ENCODE measurements around the gene IP6K3. TPM values are rescaled to one million over a fixed set of nuclear protein-coding genes. Genes with fewer than 3 reads are reported as not detected.

IP6K3 gene
- total and polyA plus RNA-seq, 4 experiments from 2014 or later, result not detected

DNA sequence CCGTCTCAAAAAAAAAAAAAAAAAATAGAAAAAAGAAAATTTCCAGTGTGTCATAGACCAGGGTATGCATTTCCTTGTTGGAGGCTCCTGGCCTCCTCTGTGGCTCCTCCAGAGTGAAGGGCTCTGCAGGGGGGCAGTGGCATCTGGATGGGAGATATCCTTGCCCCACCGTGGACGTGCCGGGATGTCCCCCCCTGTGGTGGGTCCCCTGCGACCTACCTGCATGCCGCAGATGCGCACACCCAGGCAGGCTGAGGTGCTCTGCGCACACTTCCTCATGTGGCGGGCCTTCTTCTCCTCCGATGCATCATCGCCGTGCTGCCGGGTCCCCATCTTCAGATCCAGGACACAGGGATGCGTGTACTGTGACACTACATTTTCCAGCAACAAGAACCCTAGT is 21.5 kb downstream of the IP6K3 start:
- H3K27me3 Mint-ChIP-seq, result peaks cover 9 to 10% of the 10 kb centered on the region in 2 donors
- H3K9me3 Mint-ChIP-seq, result peaks cover 0 to 3% (median 0%) of the 10 kb centered on the region in 8 donors
- no peak overlapping the region for H3K4me3 ChIP-seq (ENCODE audit: low read length in 2 of 2)
- H3K4me1 Mint-ChIP-seq, result peaks cover 8 to 20% (median 12%) of the 10 kb centered on the region in 4 donors
- no peak overlapping the region for H3K27ac ChIP-seq (ENCODE audit: low read depth, low read length)
- peaks cover 7% of the 10 kb centered on the region for H3K27me3 ChIP-seq (ENCODE audit: insufficient read depth, low read length)
- H3K4me3 Mint-ChIP-seq, result no peak overlapping the region
- no peak for DNase-seq
- no peaks in the 10 kb centered on the region for H3K36me3 Mint-ChIP-seq
- CTCF ChIA-PET (ENCODE audit: partially characterized antibody), result interaction anchor here (1.3 kb wide), 1 partner anchor 14 kb away, joined by 5 read pairs; the partner anchor contains the start of gene UQCC2
- H3K9me3 ChIP-seq (ENCODE audit: control insufficient read depth in 1 of 2, low read length in 2 of 2), result no peaks in the 10 kb centered on the region
- H3K4me1 ChIP-seq (ENCODE audit: insufficient read depth, low read length), result peaks cover 11% of the 10 kb centered on the region
- peak overlapping the region in 1 of 7 donors; percentile 57 for H3K27ac Mint-ChIP-seq
- no peaks in the 10 kb centered on the region for H3K36me3 ChIP-seq (ENCODE audit: insufficient read depth, low read length)
- intact Hi-C loops (cut with micrococcal nuclease), result no loop called here
- POLR2A ChIA-PET (ENCODE audit: partially characterized antibody), result no interaction called here

DNA sequence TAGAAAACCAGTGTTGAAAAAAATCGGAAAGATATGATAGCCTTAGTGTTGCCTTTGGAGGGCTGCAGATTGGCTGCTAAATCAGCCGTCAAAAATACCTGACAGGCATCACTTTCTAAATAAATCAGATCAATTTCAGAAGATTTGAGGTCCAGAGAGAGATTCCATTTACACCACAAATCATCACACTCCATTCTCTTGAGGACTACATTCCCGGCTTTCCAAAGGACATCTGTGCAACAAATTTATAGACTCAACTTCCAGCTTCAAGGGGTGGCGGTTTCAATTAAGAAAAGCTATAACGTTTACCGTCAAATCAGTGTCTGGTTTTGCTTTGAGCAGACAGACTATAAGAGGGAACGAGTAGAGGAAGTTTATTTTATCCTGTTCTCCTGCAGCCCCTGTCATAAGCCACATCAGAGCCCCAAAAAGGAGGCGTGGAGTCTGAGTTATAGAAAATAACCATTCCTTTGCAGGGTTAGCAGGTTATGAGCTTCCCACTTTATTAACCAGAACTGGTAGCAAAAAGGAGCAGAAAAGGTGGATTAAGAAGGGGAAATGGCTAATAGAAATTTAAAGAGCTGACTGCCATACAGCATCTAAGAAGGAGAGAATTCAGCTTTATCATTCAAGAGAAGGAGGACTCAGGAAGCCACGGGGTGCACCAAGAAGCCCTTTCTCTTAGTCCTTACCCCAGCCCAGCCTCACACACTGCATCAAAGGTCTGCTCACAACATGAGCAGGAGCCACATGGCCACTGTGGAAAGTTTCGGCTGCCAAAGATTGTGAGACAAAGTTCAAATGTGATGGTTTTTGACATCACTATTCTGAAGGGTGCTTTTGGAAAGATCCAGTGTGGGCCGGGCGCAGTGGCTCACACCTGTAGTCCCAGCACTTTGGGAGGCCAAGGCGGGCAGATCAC is 22.3 kb downstream of the IP6K3 start:
- peak in 1 of 5 donors; percentile 6 for DNase-seq
- H3K36me3 Mint-ChIP-seq, result no peaks in the 10 kb centered on the region
- peak overlapping the region in 3 of 7 donors; percentile 7 to 53 (median 25) for H3K27ac Mint-ChIP-seq
- Histone ChIP-seq H3K9me3 (ENCODE audit: control insufficient read depth in 1 of 2, low read length in 2 of 2) (no peaks in the 10 kb centered on the region), H3K36me3 (ENCODE audit: insufficient read depth, low read length) (no peaks in the 10 kb centered on the region), H3K4me3 (ENCODE audit: low read length in 2 of 2) (no peak overlapping the region), H3K4me1 (ENCODE audit: insufficient read depth, low read length) (peaks cover 11% of the 10 kb centered on the region), H3K27ac (ENCODE audit: low read depth, low read length) (no peak overlapping the region), H3K27me3 (ENCODE audit: insufficient read depth, low read length) (peaks cover 7% of the 10 kb centered on the region)
- POLR2A ChIA-PET (ENCODE audit: partially characterized antibody), result interaction anchor here (0.6 kb wide), 1 partner anchor 127 kb away, joined by 3 read pairs; no protein-coding TSS in a partner anchor
- H3K27me3 Mint-ChIP-seq, result peaks cover 9 to 10% of the 10 kb centered on the region in 2 donors
- H3K4me3 Mint-ChIP-seq, result peak overlapping the region in 7 of 8 donors; percentile 21 to 68 (median 51)
- H3K4me1 Mint-ChIP-seq, result peaks cover 8 to 20% (median 12%) of the 10 kb centered on the region in 4 donors
- CTCF ChIA-PET (ENCODE audit: partially characterized antibody), result interaction anchor here (1.3 kb wide), 1 partner anchor 13 kb away, joined by 5 read pairs; the partner anchor contains the start of gene UQCC2
- intact Hi-C loops (cut with micrococcal nuclease), result no loop called here
- H3K9me3 Mint-ChIP-seq, result peaks cover 0 to 3% (median 0%) of the 10 kb centered on the region in 8 donors

DNA sequence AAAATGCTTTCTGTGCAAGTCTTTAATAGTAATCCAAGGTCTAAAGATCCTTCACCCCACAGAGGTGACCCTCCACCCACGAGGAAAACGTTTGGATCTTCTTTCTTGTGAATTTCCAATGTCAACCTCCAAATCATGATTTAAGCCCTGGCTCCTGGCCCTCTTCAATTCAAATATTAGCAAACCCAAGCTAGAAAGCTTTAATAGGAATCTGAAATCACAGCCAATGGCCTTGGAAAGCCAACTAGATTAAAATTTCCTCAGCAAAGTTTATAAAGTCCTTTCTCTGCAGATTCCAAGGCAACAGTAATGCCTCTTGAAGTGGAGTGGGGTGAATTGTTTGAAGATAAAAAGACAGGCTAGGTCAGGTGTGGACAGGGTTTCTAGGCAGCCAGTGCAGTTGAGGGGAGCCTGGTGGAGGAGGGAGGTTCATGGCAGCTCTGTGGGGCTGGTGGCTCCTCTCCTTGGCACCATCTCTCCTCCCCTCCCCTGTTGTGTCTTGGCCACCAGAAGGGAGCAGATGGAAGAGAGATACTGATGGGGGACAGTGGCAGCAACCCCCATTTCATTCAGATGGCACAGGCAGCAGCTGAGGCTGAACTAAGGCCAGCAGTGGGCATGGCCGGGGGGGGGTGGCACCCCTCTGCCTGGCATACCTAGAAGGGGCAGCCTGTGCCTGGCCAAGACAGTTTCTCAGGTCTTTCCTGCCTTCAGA is 23.2 kb downstream of the IP6K3 start:
- no peak overlapping the region for H3K27ac Mint-ChIP-seq

DNA sequence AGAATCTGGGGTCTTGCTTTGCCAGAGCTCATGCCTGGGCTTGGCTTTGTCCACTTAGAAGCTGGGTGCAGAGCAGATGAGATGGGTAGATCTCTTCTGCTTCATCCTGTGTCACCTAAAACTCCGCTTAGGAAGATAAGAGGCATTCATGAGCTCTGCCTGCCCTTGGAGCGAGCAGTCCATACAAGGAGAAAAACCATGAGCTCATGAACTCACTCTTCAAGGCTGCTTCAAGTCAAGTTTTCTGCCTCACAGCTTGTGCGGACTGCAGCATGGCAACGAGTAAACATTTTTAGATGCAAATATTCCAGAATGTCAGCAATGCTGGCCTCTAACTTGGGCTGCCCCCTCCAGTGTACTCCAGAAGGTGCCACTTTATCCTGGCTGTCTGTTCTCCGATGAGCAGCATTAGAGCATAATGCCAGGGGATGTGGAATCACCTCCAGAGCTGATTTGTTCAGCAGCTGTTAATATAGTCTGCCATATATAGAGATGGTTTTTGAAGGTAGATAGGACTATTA is 24.5 kb downstream of the IP6K3 start:
- peaks cover 8 to 15% (median 11%) of the 10 kb centered on the region in 4 donors for H3K4me1 Mint-ChIP-seq
- H3K27ac Mint-ChIP-seq, result no peak overlapping the region
- H3K36me3 Mint-ChIP-seq, result no peaks in the 10 kb centered on the region
- no peak for DNase-seq
- H3K36me3 ChIP-seq (ENCODE audit: insufficient read depth, low read length), result no peaks in the 10 kb centered on the region
- H3K27me3 Mint-ChIP-seq, result peaks cover 7 to 10% of the 10 kb centered on the region in 2 donors
- H3K9me3 Mint-ChIP-seq, result peaks cover 0 to 1% (median 0%) of the 10 kb centered on the region in 8 donors
- ChIA-PET CTCF (ENCODE audit: partially characterized antibody) (interaction anchor here (1.5 to 1.7 kb wide), 3 partner anchors 11 to 137 kb away, joined by 3 to 8 read pairs (median 6); partner anchors contain the start of gene UQCC2), POLR2A (ENCODE audit: partially characterized antibody) (no interaction called here)
- intact Hi-C loops (cut with micrococcal nuclease), result no loop called here
- H3K4me1 ChIP-seq (ENCODE audit: insufficient read depth, low read length), result peaks cover 11% of the 10 kb centered on the region
- H3K9me3 ChIP-seq (ENCODE audit: control insufficient read depth in 1 of 2, low read length in 2 of 2), result no peaks in the 10 kb centered on the region
- no peak overlapping the region for H3K27ac ChIP-seq (ENCODE audit: low read depth, low read length)
- no peak overlapping the region for H3K4me3 ChIP-seq (ENCODE audit: low read length in 2 of 2)
- peaks cover 7% of the 10 kb centered on the region for H3K27me3 ChIP-seq (ENCODE audit: insufficient read depth, low read length)
- no peak overlapping the region for H3K4me3 Mint-ChIP-seq

More for the DNA sequence above, 23.2 kb downstream of the IP6K3 start:
- POLR2A ChIA-PET (ENCODE audit: partially characterized antibody), result no interaction called here
- no peaks in the 10 kb centered on the region for H3K36me3 ChIP-seq (ENCODE audit: insufficient read depth, low read length)
- peaks cover 7% of the 10 kb centered on the region for H3K27me3 ChIP-seq (ENCODE audit: insufficient read depth, low read length)
- peaks cover 11% of the 10 kb centered on the region for H3K4me1 ChIP-seq (ENCODE audit: insufficient read depth, low read length)
- H3K9me3 ChIP-seq (ENCODE audit: control insufficient read depth in 1 of 2, low read length in 2 of 2), result no peaks in the 10 kb centered on the region
- Mint-ChIP-seq H3K4me1 (peaks cover 8 to 16% (median 12%) of the 10 kb centered on the region in 4 donors), H3K27me3 (peaks cover 7 to 10% of the 10 kb centered on the region in 2 donors), H3K36me3 (no peaks in the 10 kb centered on the region), H3K4me3 (peak overlapping the region in 1 of 8 donors; percentile 22), H3K9me3 (peaks cover 0 to 1% (median 0%) of the 10 kb centered on the region in 8 donors)
- H3K27ac ChIP-seq (ENCODE audit: low read depth, low read length), result no peak overlapping the region
- DNase-seq, result no peak
- no peak overlapping the region for H3K4me3 ChIP-seq (ENCODE audit: low read length in 2 of 2)
- CTCF ChIA-PET (ENCODE audit: partially characterized antibody), result interaction anchor here (0.6 to 1.7 kb wide), 5 partner anchors 10 to 192 kb away, joined by 3 to 8 read pairs (median 5); partner anchors contain the start of gene UQCC2
- intact Hi-C loops (cut with micrococcal nuclease), result no loop called here

DNA sequence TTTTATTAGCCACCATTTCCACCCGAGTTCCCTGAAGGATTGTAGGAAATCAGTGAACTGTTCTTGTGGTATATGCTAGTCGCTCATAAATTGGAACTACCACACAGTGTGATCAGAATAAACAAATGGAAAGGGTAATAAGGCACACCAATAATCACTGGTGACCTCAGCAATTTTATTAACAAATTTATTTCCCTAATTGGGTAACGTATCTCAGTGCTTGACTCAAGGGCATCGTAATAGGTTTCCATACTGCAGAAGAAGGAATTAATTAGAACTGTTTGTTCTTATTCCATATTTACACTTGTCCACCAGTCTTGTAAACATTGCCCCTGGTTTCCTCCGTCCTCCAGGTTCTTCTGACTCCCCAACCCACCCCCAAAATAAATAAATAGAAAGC is 25.2 kb downstream of the IP6K3 start:
- POLR2A ChIA-PET (ENCODE audit: partially characterized antibody), result interaction anchor here (1.0 kb wide), 1 partner anchor 10 kb away, joined by 4 read pairs; the partner anchor contains the start of gene UQCC2
- Mint-ChIP-seq H3K9me3 (no peaks in the 10 kb centered on the region), H3K36me3 (no peaks in the 10 kb centered on the region), H3K4me3 (no peak overlapping the region), H3K27me3 (peaks cover 7 to 8% of the 10 kb centered on the region in 2 donors), H3K4me1 (peaks cover 8 to 15% (median 11%) of the 10 kb centered on the region in 4 donors), H3K27ac (no peak overlapping the region)
- Histone ChIP-seq H3K27ac (ENCODE audit: low read depth, low read length) (no peak overlapping the region), H3K36me3 (ENCODE audit: insufficient read depth, low read length) (no peaks in the 10 kb centered on the region), H3K4me1 (ENCODE audit: insufficient read depth, low read length) (peaks cover 11% of the 10 kb centered on the region), H3K4me3 (ENCODE audit: low read length in 2 of 2) (no peak overlapping the region), H3K9me3 (ENCODE audit: control insufficient read depth in 1 of 2, low read length in 2 of 2) (no peaks in the 10 kb centered on the region), H3K27me3 (ENCODE audit: insufficient read depth, low read length) (peaks cover 7% of the 10 kb centered on the region)
- CTCF ChIA-PET (ENCODE audit: partially characterized antibody), result interaction anchor here (0.7 to 1.7 kb wide), 3 partner anchors 10 to 136 kb away, joined by 3 to 6 read pairs (median 3); partner anchors contain the start of gene UQCC2
- DNase-seq, result no peak
- intact Hi-C loops (cut with micrococcal nuclease), result no loop called here

DNA sequence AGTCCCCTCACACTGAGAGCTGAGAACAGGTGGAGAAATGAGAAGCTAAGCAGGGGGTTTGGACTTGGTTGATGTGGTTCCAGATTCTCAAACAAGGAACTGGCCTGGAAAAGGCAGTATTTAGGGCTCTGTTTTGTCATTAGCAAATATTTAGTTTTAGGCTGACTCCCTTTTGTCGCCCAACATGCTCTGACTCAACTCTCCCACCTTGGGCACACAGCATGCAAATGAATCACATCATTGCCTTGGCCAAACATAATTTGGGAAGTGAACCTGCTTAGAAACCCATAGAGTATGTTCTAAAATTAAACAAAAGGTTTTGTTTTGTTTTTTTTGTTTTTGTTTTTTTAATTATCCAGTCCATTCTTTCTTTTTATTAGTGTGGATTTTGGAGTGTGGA is 25.7 kb downstream of the IP6K3 start:
- Mint-ChIP-seq H3K36me3 (no peaks in the 10 kb centered on the region), H3K9me3 (no peaks in the 10 kb centered on the region), H3K4me3 (no peak overlapping the region), H3K4me1 (peaks cover 8 to 15% (median 11%) of the 10 kb centered on the region in 4 donors), H3K27me3 (peaks cover 4 to 8% of the 10 kb centered on the region in 2 donors), H3K27ac (no peak overlapping the region)
- Histone ChIP-seq H3K27ac (ENCODE audit: low read depth, low read length) (no peak overlapping the region), H3K4me1 (ENCODE audit: insufficient read depth, low read length) (peaks cover 11% of the 10 kb centered on the region), H3K4me3 (ENCODE audit: low read length in 2 of 2) (no peak overlapping the region), H3K27me3 (ENCODE audit: insufficient read depth, low read length) (peaks cover 7% of the 10 kb centered on the region), H3K36me3 (ENCODE audit: insufficient read depth, low read length) (no peaks in the 10 kb centered on the region), H3K9me3 (ENCODE audit: control insufficient read depth in 1 of 2, low read length in 2 of 2) (no peaks in the 10 kb centered on the region)
- CTCF ChIA-PET (ENCODE audit: partially characterized antibody), result interaction anchor here (0.7 kb wide), 1 partner anchor 9 kb away, joined by 3 read pairs; the partner anchor contains the start of gene UQCC2
- POLR2A ChIA-PET (ENCODE audit: partially characterized antibody), result interaction anchor here (1.0 kb wide), 1 partner anchor 10 kb away, joined by 4 read pairs; the partner anchor contains the start of gene UQCC2
- intact Hi-C loops (cut with micrococcal nuclease), result no loop called here
- no peak for DNase-seq

All from CD4-positive, alpha-beta memory T cell (primary cell).